Uterus (tissue), 4 donors: Measurements from ENCODE around the gene EBP. TPM values are rescaled to one million over a fixed set of nuclear protein-coding genes. Genes with fewer than 3 reads are reported as not detected.

Experiments used
- DNase-seq, 2 donors: peaks; one replicate each; pipeline ENCODE4 v3.0.0-alpha.2; 2019 to 2020
- H3K27ac ChIP-seq, 2 donors: fragments of 200-600 bp; sonication (generic); 1 replicate in 1 of 2; 2 replicates in 1 of 2; pipeline ENCODE4 v1.5.1; 2016 to 2018
- H3K27me3 ChIP-seq, 2 donors: fragments of 200-600 bp; sonication (generic); one replicate each; pipeline ENCODE4 v1.5.1; 2018 to 2019; ENCODE audit warnings: control low read depth in 1 of 2
- H3K36me3 ChIP-seq, 2 donors: fragments of 200-600 bp; sonication (generic); one replicate each; pipeline ENCODE4 v1.5.1; 2019; ENCODE audit warnings: control low read depth in 1 of 2
- H3K4me1 ChIP-seq, 2 donors: fragments of 200-600 bp; sonication (generic); one replicate each; pipeline ENCODE4 v1.5.1; 2018 to 2019; ENCODE audit warnings: control low read depth in 1 of 2
- H3K4me3 ChIP-seq, 2 donors: fragments of 200-600 bp; sonication (generic); 1 replicate in 1 of 2; 2 replicates in 1 of 2; pipeline ENCODE4 v1.5.1; 2018 to 2019; ENCODE audit warnings: mild to moderate bottlenecking in 1 of 2
- H3K9me3 ChIP-seq, 2 donors: fragments of 200-600 bp; sonication (generic); one replicate each; pipeline ENCODE4 v1.5.1; 2019; ENCODE audit warnings: control low read depth in 1 of 2
- POLR2A ChIP-seq, 2 donors: fragments of 450-650 bp; IDR thresholded peaks; one replicate each; pipeline ENCODE4 v1.6.1; 2016; ENCODE audit warnings: antibody characterized with exemption in 2 of 2, mild to moderate bottlenecking in 1 of 2, moderate library complexity in 1 of 2
- intact Hi-C: fragments of 100-400 bp; cut with DNase I; formaldehyde crosslinking; loops from one replicate; pipeline ENCODE4 v1.15.1; 2023; ENCODE audit warnings: low total_unique reads
- total RNA-seq, 4 donors: library from RNA; depleted of rRNA in 3 of 4; stranded (reverse); fragments of >200 nt in 3 of 4; gene quantifications; one replicate each; pipeline versions ENCODE4 v1.1.0 to v1.2.4, GENCODE V29; 2014 to 2023
- TF ChIP-seq, protein P1 (sequence below), 4 experiments: fragments of 200-600 bp in 2 of 4; fragments of 450-650 bp in 2 of 4; sonication (generic) in 2 of 4; IDR thresholded peaks; one replicate each; pipeline ENCODE4 v1.5.1; 2016 to 2019; ENCODE audit warnings: antibody characterized with exemption in 4 of 4, mild to moderate bottlenecking in 2 of 4, moderate library complexity in 1 of 4
- donor health status: DM: yes; HTN: yes; CAD: no.

EBP gene
- total RNA-seq, 4 donors from 2014 or later, result 2.4 to 23.0 (median 22.1) TPM; not detected in 1

DNA sequence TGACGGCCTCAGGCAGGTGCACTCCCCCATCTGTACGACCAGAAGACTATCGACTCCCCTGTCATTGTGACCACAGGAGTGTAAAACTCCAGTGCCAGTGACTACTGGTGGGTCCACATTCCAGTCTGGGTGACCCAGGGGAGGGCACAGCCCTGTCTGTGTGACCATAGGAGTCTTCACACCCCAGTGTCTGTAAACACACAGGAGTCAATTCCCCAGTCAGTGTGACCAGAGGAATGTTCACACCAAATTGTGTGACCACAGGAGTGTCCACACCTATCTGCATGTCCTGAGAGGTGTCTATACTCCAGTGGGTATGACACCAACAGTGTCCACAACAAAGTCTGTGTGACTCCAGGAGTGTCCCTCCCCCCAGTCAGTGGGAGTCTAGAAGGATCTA is 33.6 kb upstream of the EBP start:
- Histone ChIP-seq H3K4me1 (no peaks in the 10 kb centered on the region), H3K27me3 (no peaks in the 10 kb centered on the region), H3K36me3 (no peaks in the 10 kb centered on the region), H3K4me3 (no peak overlapping the region), H3K27ac (no peak overlapping the region), H3K9me3 (no peaks in the 10 kb centered on the region)
- DNase-seq, result no peak
- intact Hi-C loops, result no loop called here
- no peak for TF ChIP-seq POLR2A (IDR thresholded peaks at IDR 0.05)
- TF ChIP-seq, protein P1, sequence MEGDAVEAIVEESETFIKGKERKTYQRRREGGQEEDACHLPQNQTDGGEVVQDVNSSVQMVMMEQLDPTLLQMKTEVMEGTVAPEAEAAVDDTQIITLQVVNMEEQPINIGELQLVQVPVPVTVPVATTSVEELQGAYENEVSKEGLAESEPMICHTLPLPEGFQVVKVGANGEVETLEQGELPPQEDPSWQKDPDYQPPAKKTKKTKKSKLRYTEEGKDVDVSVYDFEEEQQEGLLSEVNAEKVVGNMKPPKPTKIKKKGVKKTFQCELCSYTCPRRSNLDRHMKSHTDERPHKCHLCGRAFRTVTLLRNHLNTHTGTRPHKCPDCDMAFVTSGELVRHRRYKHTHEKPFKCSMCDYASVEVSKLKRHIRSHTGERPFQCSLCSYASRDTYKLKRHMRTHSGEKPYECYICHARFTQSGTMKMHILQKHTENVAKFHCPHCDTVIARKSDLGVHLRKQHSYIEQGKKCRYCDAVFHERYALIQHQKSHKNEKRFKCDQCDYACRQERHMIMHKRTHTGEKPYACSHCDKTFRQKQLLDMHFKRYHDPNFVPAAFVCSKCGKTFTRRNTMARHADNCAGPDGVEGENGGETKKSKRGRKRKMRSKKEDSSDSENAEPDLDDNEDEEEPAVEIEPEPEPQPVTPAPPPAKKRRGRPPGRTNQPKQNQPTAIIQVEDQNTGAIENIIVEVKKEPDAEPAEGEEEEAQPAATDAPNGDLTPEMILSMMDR (IDR thresholded peaks at IDR 0.05), result no peak

GRCh38 chrX:48489296-48489695 is 32.3 kb upstream of the EBP start:
- Histone ChIP-seq H3K9me3 (no peaks in the 10 kb centered on the region), H3K4me3 (no peak overlapping the region)
- TF ChIP-seq, protein P1 (IDR thresholded peaks at IDR 0.05), result no peak
- TF ChIP-seq POLR2A (IDR thresholded peaks at IDR 0.05), result no peak

GRCh38 chrX:48489892-48490291 is 31.7 kb upstream of the EBP start:
- H3K36me3 ChIP-seq, result no peaks in the 10 kb centered on the region
- no peak overlapping the region for H3K4me3 ChIP-seq
- no peaks in the 10 kb centered on the region for H3K9me3 ChIP-seq
- H3K27ac ChIP-seq, result no peak overlapping the region
- H3K27me3 ChIP-seq, result no peaks in the 10 kb centered on the region
- intact Hi-C loops, result no loop called here
- H3K4me1 ChIP-seq, result no peaks in the 10 kb centered on the region
- no peak for DNase-seq
- TF ChIP-seq POLR2A (IDR thresholded peaks at IDR 0.05), result no peak
- TF ChIP-seq, protein P1 (IDR thresholded peaks at IDR 0.05), result no peak

More at GRCh38 chrX:48489296-48489695, 32.3 kb upstream of the EBP start:
- no peak for DNase-seq
- Histone ChIP-seq H3K27ac (no peak overlapping the region), H3K4me1 (no peaks in the 10 kb centered on the region), H3K36me3 (no peaks in the 10 kb centered on the region), H3K27me3 (no peaks in the 10 kb centered on the region)
- intact Hi-C loops, result no loop called here

- Histone ChIP-seq H3K36me3 (no peaks in the 10 kb centered on the region), H3K4me3 (no peak overlapping the region), H3K9me3 (no peaks in the 10 kb centered on the region), H3K27me3 (no peaks in the 10 kb centered on the region), H3K4me1 (no peaks in the 10 kb centered on the region), H3K27ac (no peak overlapping the region)
- intact Hi-C loops, result no loop called here
- TF ChIP-seq, protein P1 (IDR thresholded peaks at IDR 0.05), result no peak
- no peak for TF ChIP-seq POLR2A (IDR thresholded peaks at IDR 0.05)
- no peak for DNase-seq
Measured at GRCh38 chrX:48490661-48491060, 30.9 kb upstream of the EBP start.

DNA sequence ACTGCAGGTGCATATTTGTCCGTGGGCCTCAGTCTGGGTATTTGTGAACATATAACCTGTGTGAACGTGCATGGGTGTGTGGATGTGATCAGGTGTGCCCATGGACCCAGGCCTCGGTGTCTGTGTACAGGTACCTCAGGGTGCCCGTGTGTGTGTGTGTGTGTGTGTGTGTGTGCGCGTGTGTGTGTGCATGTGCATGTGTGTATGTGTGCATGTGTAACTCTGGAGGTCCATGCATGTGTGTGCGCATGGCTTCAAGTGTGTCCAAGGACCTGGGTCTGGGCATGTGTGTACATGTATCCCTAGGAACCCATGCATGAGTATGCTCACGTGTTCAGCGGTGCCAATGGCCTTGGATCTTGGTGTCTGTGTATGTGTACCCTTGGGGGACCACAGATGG is 29.8 kb upstream of the EBP start:
- Histone ChIP-seq H3K27ac (no peak overlapping the region), H3K9me3 (no peaks in the 10 kb centered on the region), H3K27me3 (no peaks in the 10 kb centered on the region), H3K4me3 (no peak overlapping the region), H3K4me1 (no peaks in the 10 kb centered on the region), H3K36me3 (no peaks in the 10 kb centered on the region)
- DNase-seq, result no peak
- TF ChIP-seq POLR2A (IDR thresholded peaks at IDR 0.05), result no peak
- TF ChIP-seq, protein P1 (IDR thresholded peaks at IDR 0.05), result no peak
- intact Hi-C loops, result no loop called here
